ENCODE measurements around the gene AKAP8. TPM values are rescaled to one million over a fixed set of nuclear protein-coding genes. Genes with fewer than 3 reads are reported as not detected.

The AKAP8 gene
- total RNA-seq, 1 donor from 2014 or later = 62.1 TPM

DNA sequence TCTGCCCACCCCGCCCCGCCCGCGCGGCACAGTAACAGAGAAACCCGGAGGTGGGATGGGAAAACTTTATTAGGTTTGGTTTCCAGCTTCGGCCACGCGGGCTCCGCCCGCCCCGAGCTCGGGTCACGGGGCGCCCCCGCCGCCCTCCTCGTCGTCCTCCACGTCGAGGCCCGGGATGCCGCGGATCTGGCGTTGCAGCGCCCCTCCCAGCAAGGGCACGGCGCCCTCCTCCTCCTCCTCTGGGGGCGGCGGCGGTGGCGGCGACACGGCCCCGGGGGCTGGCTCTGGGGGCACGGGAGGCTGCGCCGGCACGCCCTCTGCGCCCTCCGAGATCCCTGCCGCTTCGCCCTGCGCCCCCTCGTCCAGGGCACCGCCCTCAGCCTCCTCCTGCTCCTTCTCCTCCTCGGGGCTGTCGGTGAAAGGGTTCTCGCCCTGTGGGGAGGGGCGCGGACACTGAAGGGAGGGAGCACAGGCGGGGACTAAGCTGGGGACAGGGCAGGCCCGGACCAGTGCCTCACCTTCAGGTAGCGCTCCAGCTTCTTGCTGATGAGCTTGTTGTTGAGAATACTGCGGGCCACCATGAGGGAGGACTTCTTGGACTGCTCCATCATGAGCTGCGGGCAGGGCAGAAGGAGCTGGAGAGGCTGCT is 536 bp upstream of the AKAP8 start:
- peak overlapping the region; percentile 84 for H3K4me3 Mint-ChIP-seq (ENCODE audit: low read depth)
- intact Hi-C loops (cut with micrococcal nuclease) = loop anchor here (1.0 to 5.0 kb wide), 5 partner anchors 39 to 177 kb away; partner anchors contain the start of gene BRD4
- H3K27ac Mint-ChIP-seq = peak overlapping the region; percentile 85
- no peaks in the 10 kb centered on the region for H3K9me3 Mint-ChIP-seq
- peaks cover 17% of the 10 kb centered on the region for H3K36me3 Mint-ChIP-seq (ENCODE audit: low read depth)
- no peak for DNase-seq (ENCODE audit: low spot score)
- H3K4me1 Mint-ChIP-seq (ENCODE audit: low read depth) = peaks cover 30% of the 10 kb centered on the region
- no peaks in the 10 kb centered on the region for H3K27me3 Mint-ChIP-seq (ENCODE audit: low read depth)

DNA sequence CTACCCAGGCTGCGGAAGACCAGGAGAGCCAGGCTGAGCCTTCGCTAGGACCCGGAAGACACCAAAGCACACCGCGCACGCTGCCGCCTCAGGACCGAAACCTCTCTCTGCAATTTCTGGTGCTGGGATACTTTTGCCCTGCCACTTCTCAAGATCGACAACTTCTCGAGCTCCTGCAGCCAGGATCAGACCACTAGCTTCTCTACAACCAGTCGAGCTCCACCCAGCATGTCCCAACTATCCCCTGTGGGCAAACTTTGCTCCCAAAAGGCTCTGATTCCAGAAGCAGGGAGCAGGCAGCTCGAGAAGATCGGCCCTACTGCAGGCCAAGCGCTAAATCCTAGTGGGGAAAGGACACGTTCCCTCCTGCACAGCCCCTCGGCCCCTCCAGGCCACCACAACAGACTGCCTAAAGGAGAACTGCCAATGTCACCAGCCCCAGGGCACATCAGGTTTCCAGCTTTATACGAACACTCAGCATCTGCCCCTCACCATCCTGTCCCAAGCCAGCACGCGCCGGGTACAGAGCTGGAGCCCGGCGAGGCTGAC is 979 bp downstream of the AKAP8 start:
- peak overlapping the region; percentile 95 for H3K27ac Mint-ChIP-seq
- H3K9me3 Mint-ChIP-seq = no peaks in the 10 kb centered on the region
- intact Hi-C loops (cut with micrococcal nuclease) = loop anchor here (1.0 to 5.0 kb wide), 5 partner anchors 41 to 178 kb away; partner anchors contain the start of gene BRD4
- H3K4me3 Mint-ChIP-seq (ENCODE audit: low read depth) = peak overlapping the region; percentile 98
- peak; percentile 49 for DNase-seq (ENCODE audit: low spot score)
- H3K36me3 Mint-ChIP-seq (ENCODE audit: low read depth) = peaks cover 17% of the 10 kb centered on the region
- H3K27me3 Mint-ChIP-seq (ENCODE audit: low read depth) = no peaks in the 10 kb centered on the region
- peaks cover 30% of the 10 kb centered on the region for H3K4me1 Mint-ChIP-seq (ENCODE audit: low read depth)

DNA sequence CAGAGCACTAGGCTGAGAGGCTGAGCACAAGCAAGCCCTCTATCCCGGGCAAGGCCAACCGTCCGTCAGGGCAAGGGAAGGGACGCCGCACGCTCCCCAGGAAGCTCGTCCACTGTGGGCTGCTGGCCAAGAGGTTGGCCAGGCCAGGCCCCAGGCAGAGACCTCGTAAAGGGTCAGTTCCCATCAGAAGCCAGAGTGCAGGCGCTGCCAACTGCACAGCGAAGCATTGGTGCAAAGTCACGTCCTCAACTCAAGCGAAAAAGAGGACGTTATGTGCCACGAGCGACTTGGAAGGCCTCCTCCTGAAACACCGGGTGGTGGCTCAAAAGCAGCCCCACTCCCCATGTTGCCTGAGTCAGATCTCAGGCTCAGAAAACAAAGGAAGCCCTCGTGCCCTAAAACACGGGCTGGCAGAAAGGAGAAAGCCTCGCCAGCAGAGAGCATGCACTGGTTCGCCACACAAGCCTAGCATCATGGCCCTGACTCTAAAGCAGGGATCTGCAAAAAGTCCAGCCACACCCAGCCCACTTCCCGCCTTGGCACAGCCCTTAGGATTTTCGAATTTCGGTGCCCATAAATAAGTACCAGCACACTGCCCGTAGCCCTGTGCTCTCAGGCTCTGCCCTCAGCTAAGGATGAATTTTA is 4.7 kb downstream of the AKAP8 start:
- intact Hi-C loops (cut with micrococcal nuclease) = loop anchor here (5.0 kb wide), 1 partner anchor 88 kb away; no protein-coding TSS in a partner anchor
- peaks cover 43% of the 10 kb centered on the region for H3K36me3 Mint-ChIP-seq (ENCODE audit: low read depth)

DNA sequence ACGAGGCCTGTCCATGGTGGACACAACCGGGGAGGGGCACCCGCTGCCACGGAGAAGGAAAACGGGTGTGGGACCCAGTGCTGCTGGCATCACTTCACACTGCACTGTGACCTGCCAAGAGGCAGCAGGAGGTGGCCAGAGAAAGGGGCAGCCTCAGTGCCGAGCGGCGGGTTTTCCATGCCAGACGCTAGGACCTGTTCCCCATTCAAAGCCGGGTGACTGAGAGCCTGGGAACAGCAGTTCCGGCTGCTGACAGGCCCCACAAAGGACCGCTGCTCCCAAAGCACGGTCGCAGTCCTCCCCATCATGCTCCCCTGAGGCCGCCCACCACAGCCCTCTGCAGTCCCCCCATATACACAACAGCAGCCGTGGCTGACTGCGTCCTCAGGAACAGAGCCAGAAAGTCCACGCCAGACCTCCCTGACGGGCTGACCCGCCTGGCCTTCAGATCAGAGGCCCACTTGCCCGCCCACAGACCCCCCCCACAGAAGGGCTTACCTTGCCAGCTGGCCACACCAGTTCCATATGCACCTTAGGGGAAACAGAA is 5.4 kb downstream of the AKAP8 start:
- intact Hi-C loops (cut with micrococcal nuclease) = no loop called here
- Mint-ChIP-seq H3K9me3 (no peaks in the 10 kb centered on the region), H3K36me3 (ENCODE audit: low read depth) (peaks cover 46% of the 10 kb centered on the region), H3K27me3 (ENCODE audit: low read depth) (no peaks in the 10 kb centered on the region), H3K4me3 (ENCODE audit: low read depth) (no peak overlapping the region), H3K4me1 (ENCODE audit: low read depth) (peaks cover 16% of the 10 kb centered on the region), H3K27ac (no peak overlapping the region)
- DNase-seq (ENCODE audit: low spot score) = no peak

More for the DNA sequence above, 4.7 kb downstream of the AKAP8 start:
- Mint-ChIP-seq H3K4me1 (ENCODE audit: low read depth) (peaks cover 16% of the 10 kb centered on the region), H3K27me3 (ENCODE audit: low read depth) (no peaks in the 10 kb centered on the region), H3K27ac (no peak overlapping the region), H3K9me3 (no peaks in the 10 kb centered on the region), H3K4me3 (ENCODE audit: low read depth) (no peak overlapping the region)
- no peak for DNase-seq (ENCODE audit: low spot score)

DNA sequence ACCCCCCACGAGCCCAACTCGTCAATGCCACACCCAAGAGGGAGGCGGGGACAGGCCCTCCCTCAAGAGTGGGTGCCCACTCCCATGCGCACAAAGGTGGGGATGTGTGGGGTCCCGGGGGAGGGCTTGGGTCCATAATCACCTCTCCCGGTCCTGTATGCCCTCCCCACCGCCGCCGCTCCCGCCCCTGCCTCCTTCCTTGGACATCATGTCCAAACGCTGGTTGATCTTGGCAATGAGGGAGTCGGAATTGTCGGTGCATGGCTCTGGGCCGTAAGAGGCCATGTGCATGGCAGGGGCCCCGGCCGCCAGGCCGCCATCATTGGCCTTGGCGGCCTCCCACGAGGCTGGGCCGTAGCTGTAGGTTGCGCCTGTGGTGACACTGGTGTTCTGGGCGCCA is 5.9 kb downstream of the AKAP8 start:
- peaks cover 16% of the 10 kb centered on the region for H3K4me1 Mint-ChIP-seq (ENCODE audit: low read depth)
- H3K4me3 Mint-ChIP-seq (ENCODE audit: low read depth) = no peak overlapping the region
- intact Hi-C loops (cut with micrococcal nuclease) = no loop called here
- no peak overlapping the region for H3K27ac Mint-ChIP-seq
- H3K9me3 Mint-ChIP-seq = no peaks in the 10 kb centered on the region
- H3K36me3 Mint-ChIP-seq (ENCODE audit: low read depth) = peaks cover 50% of the 10 kb centered on the region
- no peak for DNase-seq (ENCODE audit: low spot score)
- no peaks in the 10 kb centered on the region for H3K27me3 Mint-ChIP-seq (ENCODE audit: low read depth)

DNA sequence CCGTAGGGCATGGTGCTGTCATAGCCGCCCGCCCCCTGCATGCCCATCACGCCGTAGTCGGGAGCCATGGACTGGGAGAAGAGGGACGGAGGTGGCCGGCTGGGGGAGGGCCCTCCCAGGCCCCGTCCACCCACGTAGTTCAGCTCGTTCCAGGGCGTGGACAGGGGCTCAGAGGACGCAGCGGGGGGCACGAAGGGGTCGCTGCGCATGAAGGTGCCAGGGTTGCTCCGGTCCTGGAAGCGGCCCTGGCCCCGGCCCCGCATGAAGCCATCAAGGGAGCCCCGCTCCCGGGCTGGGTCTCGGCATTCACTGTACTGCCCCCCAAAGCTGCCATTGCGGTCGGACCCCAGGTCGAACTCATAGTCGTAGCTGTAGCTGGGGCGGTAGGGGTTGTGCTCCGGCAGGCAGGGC is 6.7 kb downstream of the AKAP8 start:
- Mint-ChIP-seq H3K36me3 (ENCODE audit: low read depth) (peaks cover 50% of the 10 kb centered on the region), H3K27ac (no peak overlapping the region), H3K9me3 (no peaks in the 10 kb centered on the region), H3K4me3 (ENCODE audit: low read depth) (no peak overlapping the region), H3K4me1 (ENCODE audit: low read depth) (peaks cover 11% of the 10 kb centered on the region), H3K27me3 (ENCODE audit: low read depth) (no peaks in the 10 kb centered on the region)
- no peak for DNase-seq (ENCODE audit: low spot score)
- intact Hi-C loops (cut with micrococcal nuclease) = no loop called here

DNA sequence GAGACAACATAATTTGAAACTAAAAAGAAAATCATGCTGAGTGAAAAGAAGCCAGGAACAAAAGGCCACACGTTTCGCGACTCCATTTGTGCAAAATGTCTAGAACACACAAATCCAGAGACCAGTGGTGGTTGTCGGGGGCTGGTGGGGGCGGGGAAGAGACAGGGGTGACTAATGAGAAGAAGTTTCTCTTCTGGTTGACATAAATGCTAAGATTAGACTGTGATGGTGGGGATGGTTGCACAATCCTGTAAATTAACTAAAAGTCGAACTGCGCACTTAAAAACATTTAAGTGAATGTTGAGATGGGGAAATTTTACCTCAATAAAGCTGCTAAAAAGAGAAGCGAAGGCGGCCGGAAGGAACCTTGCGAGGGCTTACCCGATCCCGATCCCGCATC is 7.1 kb downstream of the AKAP8 start:
- H3K9me3 Mint-ChIP-seq = no peaks in the 10 kb centered on the region
- H3K36me3 Mint-ChIP-seq (ENCODE audit: low read depth) = peaks cover 53% of the 10 kb centered on the region
- intact Hi-C loops (cut with micrococcal nuclease) = no loop called here
- peak overlapping the region; percentile 55 for H3K27ac Mint-ChIP-seq
- H3K4me1 Mint-ChIP-seq (ENCODE audit: low read depth) = peaks cover 7% of the 10 kb centered on the region
- no peak overlapping the region for H3K4me3 Mint-ChIP-seq (ENCODE audit: low read depth)
- no peak for DNase-seq (ENCODE audit: low spot score)
- H3K27me3 Mint-ChIP-seq (ENCODE audit: low read depth) = no peaks in the 10 kb centered on the region

DNA sequence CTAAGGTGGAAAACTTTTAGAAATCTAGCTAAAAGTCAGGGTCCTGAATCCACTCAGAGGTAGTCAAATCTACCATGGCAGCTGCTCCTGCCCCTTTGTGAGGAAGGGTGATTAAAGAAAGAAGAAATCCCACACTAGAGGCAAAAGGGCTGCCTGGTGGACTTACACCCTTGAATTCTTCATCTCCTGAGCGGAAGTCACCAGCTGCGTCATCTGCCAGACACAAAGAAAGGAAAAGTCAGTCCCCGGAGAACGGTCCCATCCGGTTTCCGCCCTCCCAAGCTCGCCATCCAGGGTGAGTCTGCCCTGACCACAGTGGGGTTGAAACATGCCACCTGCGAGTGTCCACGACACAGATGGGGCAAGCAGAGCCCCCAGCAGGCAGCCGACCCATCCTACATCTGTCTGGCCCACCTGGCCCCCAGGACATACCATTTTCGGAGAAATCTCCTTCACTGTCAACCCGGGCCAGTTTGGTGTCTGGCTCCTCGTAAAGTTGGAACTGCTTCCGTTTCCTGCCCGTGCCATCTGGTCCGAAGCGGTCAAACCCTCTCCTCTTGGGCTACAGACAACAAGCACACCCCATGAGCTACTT is 7.7 kb downstream of the AKAP8 start:
- peaks cover 54% of the 10 kb centered on the region for H3K36me3 Mint-ChIP-seq (ENCODE audit: low read depth)
- H3K4me1 Mint-ChIP-seq (ENCODE audit: low read depth) = peaks cover 4% of the 10 kb centered on the region
- H3K27me3 Mint-ChIP-seq (ENCODE audit: low read depth) = no peaks in the 10 kb centered on the region
- DNase-seq (ENCODE audit: low spot score) = no peak
- no peaks in the 10 kb centered on the region for H3K9me3 Mint-ChIP-seq
- H3K4me3 Mint-ChIP-seq (ENCODE audit: low read depth) = no peak overlapping the region
- intact Hi-C loops (cut with micrococcal nuclease) = no loop called here
- H3K27ac Mint-ChIP-seq = peak overlapping the region; percentile 22

DNA sequence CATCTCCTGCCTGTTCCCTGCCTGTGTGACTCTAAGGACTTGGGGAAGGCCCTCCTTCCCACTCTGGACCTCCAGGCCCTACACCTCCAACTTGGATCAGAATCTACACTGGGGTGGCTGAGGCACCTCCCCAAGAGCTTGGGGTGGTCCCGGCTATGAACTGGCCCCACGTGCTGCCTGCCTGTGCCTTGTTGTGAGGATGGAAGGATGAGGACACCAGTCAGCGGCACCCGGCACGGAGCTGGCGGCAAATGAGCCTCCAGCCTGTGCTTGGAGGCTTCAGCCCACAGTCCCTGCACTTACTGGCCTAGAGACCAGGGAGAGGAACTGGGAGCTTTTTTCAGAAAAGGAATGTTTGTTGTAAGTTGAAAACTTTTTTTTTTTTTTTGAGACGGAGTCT is 8.5 kb downstream of the AKAP8 start:
- Mint-ChIP-seq H3K27ac (no peak overlapping the region), H3K27me3 (ENCODE audit: low read depth) (no peaks in the 10 kb centered on the region), H3K9me3 (no peaks in the 10 kb centered on the region), H3K4me3 (ENCODE audit: low read depth) (no peak overlapping the region), H3K36me3 (ENCODE audit: low read depth) (peaks cover 54% of the 10 kb centered on the region), H3K4me1 (ENCODE audit: low read depth) (no peaks in the 10 kb centered on the region)
- no peak for DNase-seq (ENCODE audit: low spot score)
- intact Hi-C loops (cut with micrococcal nuclease) = no loop called here

DNA sequence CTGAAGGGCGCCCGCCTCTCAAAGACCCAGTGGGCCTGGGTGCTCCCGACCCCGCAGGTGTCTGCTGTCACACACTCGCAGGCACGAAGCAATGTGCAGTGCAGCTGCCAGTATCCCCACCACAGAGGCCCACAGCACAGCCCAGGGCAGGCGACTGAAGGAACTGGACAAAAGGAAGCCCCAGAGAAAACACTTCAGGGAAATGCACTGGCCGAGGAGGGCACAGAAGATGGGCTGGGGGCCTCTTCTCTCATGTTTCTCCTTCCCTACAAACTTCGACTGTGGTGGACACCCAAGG is 10.0 kb downstream of the AKAP8 start:
- Mint-ChIP-seq H3K4me1 (ENCODE audit: low read depth) (no peaks in the 10 kb centered on the region), H3K36me3 (ENCODE audit: low read depth) (peaks cover 66% of the 10 kb centered on the region), H3K27ac (no peak overlapping the region), H3K4me3 (ENCODE audit: low read depth) (no peak overlapping the region), H3K9me3 (no peaks in the 10 kb centered on the region), H3K27me3 (ENCODE audit: low read depth) (no peaks in the 10 kb centered on the region)
- intact Hi-C loops (cut with micrococcal nuclease) = no loop called here
- DNase-seq (ENCODE audit: low spot score) = no peak

DNA sequence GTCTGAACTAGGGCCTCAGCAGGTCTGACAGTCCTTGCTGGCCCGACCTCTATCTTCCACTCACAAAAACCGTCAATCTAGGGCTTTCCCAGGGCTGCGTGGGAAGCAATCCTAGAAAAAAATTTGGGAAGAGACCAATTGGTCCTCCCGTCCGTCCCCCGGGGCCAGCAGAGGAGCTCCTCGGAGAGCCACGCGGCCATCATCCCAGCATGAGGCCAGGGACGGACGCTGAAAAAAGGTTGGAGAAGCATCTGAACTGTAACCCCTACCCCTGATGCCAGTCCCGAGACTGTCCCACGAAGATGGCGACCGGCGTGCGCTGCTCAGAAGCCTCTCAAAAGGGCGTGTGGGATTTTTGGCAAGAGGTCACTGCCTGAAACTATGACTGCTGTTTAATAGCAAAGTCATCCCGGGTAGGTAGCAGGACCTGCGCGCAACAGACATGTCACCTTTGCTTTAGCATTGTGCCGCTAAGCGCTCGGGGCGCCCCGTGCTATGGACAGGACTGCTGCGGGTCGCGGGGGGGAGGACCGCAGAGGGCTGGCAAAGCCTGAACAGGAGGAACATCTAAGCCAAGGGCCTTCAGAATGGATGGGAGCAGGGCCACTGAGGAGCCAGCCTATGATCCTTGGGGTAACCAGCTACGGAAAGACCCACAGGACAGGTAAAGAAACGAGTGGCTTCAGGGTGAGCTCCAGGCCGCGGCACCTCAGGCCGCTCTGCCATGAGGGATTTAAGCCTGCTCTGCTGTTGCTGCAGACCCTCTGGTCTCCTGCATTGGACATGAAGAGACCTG is 10.6 kb downstream of the AKAP8 start:
- Mint-ChIP-seq H3K4me3 (ENCODE audit: low read depth) (no peak overlapping the region), H3K27ac (no peak overlapping the region), H3K4me1 (ENCODE audit: low read depth) (no peaks in the 10 kb centered on the region)

DNA sequence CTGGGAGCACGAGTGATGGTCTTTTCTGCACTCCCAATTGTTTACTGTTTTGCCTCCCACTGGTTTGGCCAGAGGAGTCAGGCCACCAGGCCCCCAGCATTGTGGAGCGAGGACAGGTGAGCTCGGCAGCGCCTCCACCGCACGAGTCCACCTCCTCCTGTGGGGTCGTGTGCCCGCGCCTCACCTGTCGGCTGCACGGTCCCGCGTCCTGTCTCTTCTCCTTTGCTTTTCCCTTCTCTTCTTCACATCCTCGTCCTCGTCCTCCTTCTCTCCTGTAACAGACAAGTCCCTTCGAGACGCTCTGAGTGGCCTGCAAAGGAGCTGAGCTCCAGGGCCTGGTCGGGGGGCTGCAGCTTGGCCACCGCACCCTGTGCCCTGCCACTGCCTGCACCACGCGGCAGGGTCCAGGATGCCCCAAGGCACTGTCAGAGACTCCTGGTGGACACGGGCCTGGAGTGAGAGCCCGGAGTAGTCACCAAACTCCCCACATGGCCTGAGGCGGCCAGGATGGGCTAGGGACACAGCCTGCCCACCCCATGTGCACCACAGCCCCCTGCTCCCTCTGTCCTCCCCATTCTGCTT is 11.4 kb downstream of the AKAP8 start:
- H3K4me1 Mint-ChIP-seq (ENCODE audit: low read depth) = no peaks in the 10 kb centered on the region
- H3K36me3 Mint-ChIP-seq (ENCODE audit: low read depth) = peaks cover 69% of the 10 kb centered on the region
- DNase-seq (ENCODE audit: low spot score) = no peak
- intact Hi-C loops (cut with micrococcal nuclease) = no loop called here
- H3K27me3 Mint-ChIP-seq (ENCODE audit: low read depth) = no peaks in the 10 kb centered on the region
- H3K4me3 Mint-ChIP-seq (ENCODE audit: low read depth) = no peak overlapping the region
- H3K27ac Mint-ChIP-seq = no peak overlapping the region
- H3K9me3 Mint-ChIP-seq = no peaks in the 10 kb centered on the region

More for the DNA sequence above, 10.6 kb downstream of the AKAP8 start:
- intact Hi-C loops (cut with micrococcal nuclease) = no loop called here
- Mint-ChIP-seq H3K9me3 (no peaks in the 10 kb centered on the region), H3K36me3 (ENCODE audit: low read depth) (peaks cover 69% of the 10 kb centered on the region), H3K27me3 (ENCODE audit: low read depth) (no peaks in the 10 kb centered on the region)
- DNase-seq (ENCODE audit: low spot score) = no peak
